ENCODE data around the gene PCDHA12. TPM values are rescaled to one million over a fixed set of nuclear protein-coding genes. Genes with fewer than 3 reads are reported as not detected.

Gene PCDHA12
- total RNA-seq, 1 donor from 2014 or later: not detected

DNA sequence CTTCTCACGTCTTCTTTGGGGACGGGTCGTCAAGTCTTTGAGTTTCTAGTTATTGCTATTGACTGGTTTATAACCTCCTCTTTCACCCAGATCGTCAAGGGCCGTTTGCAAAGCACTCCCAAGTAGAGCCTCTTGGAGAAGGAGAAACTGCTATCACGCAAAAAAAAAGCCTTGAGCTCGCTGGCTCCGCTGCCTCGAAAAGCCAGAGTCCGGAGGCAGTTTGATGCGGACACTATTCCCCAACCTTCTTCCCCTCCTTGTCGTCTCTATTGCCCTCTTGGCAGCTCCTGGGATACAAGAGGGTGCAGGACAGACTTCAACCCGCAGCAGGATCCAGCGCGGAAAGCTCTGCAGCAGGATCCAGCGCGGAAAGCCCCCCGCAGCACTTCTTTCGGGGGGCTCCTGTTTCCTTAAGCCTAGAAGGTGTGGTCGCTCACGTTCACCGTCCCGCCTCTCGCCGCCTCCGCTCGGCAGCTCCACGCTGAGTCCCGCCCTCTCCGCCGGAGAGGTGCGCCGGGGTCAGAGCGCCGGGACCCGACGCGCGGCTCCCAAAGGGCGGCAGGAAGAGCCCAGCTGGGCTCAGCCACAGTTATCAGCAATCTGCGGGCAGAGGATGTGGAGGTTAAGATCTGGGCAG, 50.8 kb downstream of the PCDHA12 start, which contains the start of gene PCDHAC1:
TSS of gene PCDHAC1 (plus strand) at position 494 of the 637 bp plus-strand sequence. CDS start 594 bp downstream, outside the sequence.
- DNase-seq (ENCODE audit: missing footprints) (no peak), ATAC-seq (peak; percentile 42)
- intact Hi-C loops (cut with DNase I): no loop called here

DNA sequence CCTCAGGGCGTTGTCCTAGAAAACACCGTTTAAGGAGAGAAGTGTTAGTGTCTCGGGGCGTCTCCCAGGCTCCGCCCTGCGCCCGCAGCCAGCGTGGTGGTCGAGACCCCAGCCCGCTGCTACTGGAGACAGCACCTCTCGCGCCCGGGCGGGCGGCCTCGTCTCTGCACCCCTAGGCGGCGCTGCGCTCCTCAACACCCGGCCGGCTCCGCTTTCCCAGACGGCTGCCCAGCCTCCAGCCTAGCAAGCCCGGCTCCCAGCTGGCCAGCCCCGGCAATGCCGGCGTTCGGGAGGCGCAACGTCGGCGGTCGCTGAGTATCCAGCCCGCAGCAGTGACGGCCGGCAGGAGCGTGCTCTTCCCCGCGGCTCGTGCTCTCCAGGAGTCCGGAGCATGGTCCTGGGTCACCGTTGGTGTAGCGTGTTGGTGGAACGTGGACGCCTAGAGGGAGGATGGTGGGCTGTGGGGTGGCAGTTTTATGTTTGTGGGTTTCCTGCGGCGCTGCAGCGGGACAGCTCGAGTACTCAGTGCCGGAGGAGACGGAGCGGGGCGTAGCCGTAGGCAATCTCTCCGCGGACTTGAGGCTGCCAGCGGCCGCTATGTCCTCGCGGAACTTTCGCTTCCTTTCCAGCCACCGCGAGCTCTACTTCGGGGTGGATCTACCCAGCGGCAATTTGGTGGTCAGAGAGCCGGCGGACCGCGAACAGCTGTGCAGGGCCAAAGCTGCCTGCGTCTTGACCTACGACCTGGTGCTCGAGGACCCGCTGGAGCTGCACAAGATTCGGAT, 51.5 kb downstream of the PCDHA12 start:
- ATAC-seq (peak; percentile 89), DNase-seq (ENCODE audit: missing footprints) (peak; percentile 82)
- intact Hi-C loops (cut with DNase I): no loop called here

DNA sequence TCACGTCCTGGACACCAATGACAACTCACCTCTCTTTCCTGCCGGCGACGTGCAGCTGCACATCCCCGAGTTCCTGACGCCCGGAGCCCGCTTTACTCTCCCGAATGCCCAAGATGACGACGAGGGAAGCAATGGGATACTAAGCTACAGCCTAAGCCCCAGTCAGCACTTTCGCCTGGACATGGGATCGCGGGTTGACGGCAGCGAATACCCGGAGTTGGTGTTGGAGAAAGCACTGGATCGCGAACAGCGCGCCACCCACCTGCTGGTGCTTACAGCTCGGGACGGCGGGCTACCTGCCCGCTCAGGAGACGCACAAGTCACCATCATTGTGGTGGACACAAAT, 52.1 kb downstream of the PCDHA12 start:
- DNase-seq (ENCODE audit: missing footprints) (peak; percentile 64), ATAC-seq (no peak)
- intact Hi-C loops (cut with DNase I): no loop called here

Other genes starting within 250 kb of the PCDHA12 start
- 46.1 TPM for gene CD14, start 242.1 kb upstream of the PCDHA12 start, total RNA-seq
- 4.2 TPM for gene TMCO6, start 235.9 kb upstream of the PCDHA12 start, total RNA-seq
- 146 TPM for gene NDUFA2, start 227.7 kb upstream of the PCDHA12 start, total RNA-seq
- gene IK, start 227.5 kb upstream of the PCDHA12 start, total RNA-seq: 66.4 TPM
- gene WDR55, start 210.4 kb upstream of the PCDHA12 start, total RNA-seq: 11.2 TPM
- gene DND1, start 201.7 kb upstream of the PCDHA12 start, total RNA-seq: 0.24 TPM
- 35.9 TPM for gene HARS1, start 183.9 kb upstream of the PCDHA12 start, total RNA-seq
- gene HARS2, start 183.9 kb upstream of the PCDHA12 start, total RNA-seq: 24.4 TPM
- gene ZMAT2, start 174.9 kb upstream of the PCDHA12 start, total RNA-seq: 35.1 TPM
- gene PCDHA1, start 89.2 kb upstream of the PCDHA12 start, total RNA-seq: not detected
- not detected for gene PCDHA2, start 80.5 kb upstream of the PCDHA12 start, total RNA-seq
- 0.14 TPM for gene PCDHA3, start 74.3 kb upstream of the PCDHA12 start, total RNA-seq
- gene PCDHA4, start 68.2 kb upstream of the PCDHA12 start, total RNA-seq: 0.08 TPM
- gene PCDHA5, start 53.7 kb upstream of the PCDHA12 start, total RNA-seq: 0.05 TPM
- not detected for gene PCDHA6, start 47.3 kb upstream of the PCDHA12 start, total RNA-seq
- not detected for gene PCDHA7, start 41.0 kb upstream of the PCDHA12 start, total RNA-seq
- gene PCDHA8, start 34.1 kb upstream of the PCDHA12 start, total RNA-seq: not detected
- not detected for gene PCDHA9, start 26.9 kb upstream of the PCDHA12 start, total RNA-seq
- gene PCDHA10, start 19.4 kb upstream of the PCDHA12 start, total RNA-seq: 0.11 TPM
- gene PCDHA11, start 6.4 kb upstream of the PCDHA12 start, total RNA-seq: not detected
- not detected for gene PCDHA13, start 6.8 kb downstream of the PCDHA12 start, total RNA-seq
- 0.11 TPM for gene PCDHAC1, start 51.0 kb downstream of the PCDHA12 start, total RNA-seq
- gene PCDHAC2, start 91.2 kb downstream of the PCDHA12 start, total RNA-seq: 0.30 TPM
- gene PCDHB1, start 176.1 kb downstream of the PCDHA12 start, total RNA-seq: not detected
- 1.7 TPM for gene PCDHB2, start 219.3 kb downstream of the PCDHA12 start, total RNA-seq
- 0.70 TPM for gene PCDHB3, start 225.2 kb downstream of the PCDHA12 start, total RNA-seq
- gene PCDHB4, start 246.5 kb downstream of the PCDHA12 start, total RNA-seq: 1.5 TPM

Measured in Right ventricle myocardium inferior (tissue), 1 donor.